Mesodermal cell (in vitro differentiated cells): Measurements from ENCODE around the gene STRA6. TPM values are rescaled to one million over a fixed set of nuclear protein-coding genes. Genes with fewer than 3 reads are reported as not detected.
A peak's percentile ranks its signal among the peaks of the same experiment; 100 is the strongest.

Experiments
- H3K27ac ChIP-seq: 2 replicates; pipeline ENCODE4 v1.7.0; 2013; ENCODE audit warnings: mild to moderate bottlenecking, low read depth, low read length, moderate library complexity; ENCODE audit not compliant: severe bottlenecking
- H3K36me3 ChIP-seq: 2 replicates; pipeline ENCODE4 v1.7.1; 2013; ENCODE audit warnings: mild to moderate bottlenecking, low read length, moderate library complexity; ENCODE audit not compliant: control insufficient read depth, insufficient read depth
- H3K4me1 ChIP-seq: one replicate; pipeline ENCODE4 v1.7.1; 2013; ENCODE audit warnings: mild to moderate bottlenecking, low read length; ENCODE audit not compliant: insufficient read depth, control insufficient read depth, poor library complexity, severe bottlenecking
- H3K4me3 ChIP-seq: 2 replicates; pipeline ENCODE4 v1.7.0; 2013; ENCODE audit warnings: low read length, control low read depth, mild to moderate bottlenecking; ENCODE audit not compliant: insufficient read depth, poor library complexity, severe bottlenecking; ENCODE audit errors: extremely low read depth
- H3K9me3 ChIP-seq: 2 replicates; pipeline ENCODE4 v1.7.1; 2013; ENCODE audit warnings: mild to moderate bottlenecking, low read length, moderate library complexity; ENCODE audit not compliant: control insufficient read depth
- WGBS, 2 experiments: methylation state at CpG; one replicate each; pipeline ENCODE4 v1.1.5; 2013; ENCODE audit warnings: missing lambda C conversion rate in 2 of 2; ENCODE audit not compliant: insufficient coverage in 2 of 2; 5-methylcytosine and 5-hydroxymethylcytosine counted together
- polyA plus RNA-seq, 2 experiments: library from polyadenylated mRNA; stranded (reverse); fragments of 50-300 nt; gene quantifications; one replicate each; pipeline ENCODE4 v1.2.3, GENCODE V29; 2013

The STRA6 gene
- 51.9 TPM for polyA plus RNA-seq (2013, experiment 1 of 2)
- 51.2 TPM for polyA plus RNA-seq (2013, experiment 2 of 2)

DNA sequence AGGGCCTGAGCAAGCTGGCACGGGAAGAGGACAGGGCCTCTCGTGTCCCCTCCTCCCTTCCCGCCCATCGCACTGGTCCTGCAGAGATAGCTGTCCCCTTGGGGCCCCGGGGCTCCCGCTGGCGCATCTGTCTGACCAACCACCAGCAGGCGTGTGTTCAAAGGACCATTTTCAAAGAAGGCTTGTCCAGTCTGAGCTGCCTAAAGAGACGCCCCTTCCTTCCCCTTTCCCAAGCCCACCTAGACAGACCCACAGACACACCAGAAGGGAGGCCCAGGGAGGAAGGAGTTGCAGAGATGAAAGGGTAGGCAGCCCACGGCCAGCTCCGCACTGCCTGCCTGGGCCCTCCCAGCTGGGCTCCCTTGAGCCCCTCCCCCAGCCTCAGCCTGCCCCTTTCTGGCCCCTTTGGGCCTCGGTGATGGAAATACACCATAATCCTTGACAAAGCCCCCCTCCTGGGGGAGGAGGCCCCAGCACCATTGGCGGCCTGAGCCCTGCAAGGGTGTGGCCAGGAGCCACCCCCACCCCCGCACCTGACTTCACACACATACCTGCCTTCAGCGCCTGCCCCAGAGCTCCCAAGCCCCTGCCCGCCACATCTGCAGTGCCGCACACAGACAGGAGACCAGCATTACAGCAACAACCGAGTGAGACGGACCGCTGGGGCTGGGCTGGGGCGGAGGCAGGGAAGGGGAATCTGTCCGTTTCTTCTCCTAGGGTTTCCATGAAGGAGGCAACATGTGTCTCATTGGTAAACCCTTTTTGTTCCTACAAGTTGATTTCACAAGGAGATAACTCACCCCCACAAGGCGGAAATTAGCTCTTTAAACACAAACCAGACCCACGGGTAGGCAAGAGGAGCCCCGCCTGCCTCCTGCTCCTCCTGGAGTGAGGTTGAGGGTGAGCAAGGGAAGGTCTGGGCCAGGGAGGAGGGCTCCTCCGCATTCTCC is at the start of gene STRA6:
TSS of gene STRA6 (minus strand) at position 336 of the 950 bp plus-strand sequence. CDS start 520 bp downstream, outside the sequence.
- H3K4me3 ChIP-seq: peak within 1 kb of the TSS; percentile 29
- no peaks in the 10 kb centered on the region for H3K9me3 ChIP-seq
- H3K36me3 ChIP-seq: no peaks in the 10 kb centered on the region
- 0 to 3% methylated on average over 15 to 16 of the region's 26 CpGs for WGBS, 2 experiments
- peaks cover 39% of the 10 kb centered on the region for H3K4me1 ChIP-seq
- peak within 1 kb of the TSS; percentile 83 for H3K27ac ChIP-seq

GRCh38 chr15:74252291-74252690 is 49.7 kb upstream of the STRA6 start:
- Histone ChIP-seq H3K4me1 (peaks cover 15% of the 10 kb centered on the region), H3K4me3 (no peak overlapping the region), H3K27ac (no peak overlapping the region), H3K36me3 (no peaks in the 10 kb centered on the region), H3K9me3 (no peaks in the 10 kb centered on the region)
- 96 to 99% methylated on average over 6 of the region's 6 CpGs for WGBS, 2 experiments

GRCh38 chr15:74251131-74251811 is 48.7 kb upstream of the STRA6 start:
- Histone ChIP-seq H3K9me3 (no peaks in the 10 kb centered on the region), H3K4me3 (no peak overlapping the region), H3K27ac (no peak overlapping the region), H3K4me1 (peaks cover 15% of the 10 kb centered on the region), H3K36me3 (no peaks in the 10 kb centered on the region)
- WGBS, 2 experiments: 87 to 94% methylated on average over 5 of the region's 5 CpGs

DNA sequence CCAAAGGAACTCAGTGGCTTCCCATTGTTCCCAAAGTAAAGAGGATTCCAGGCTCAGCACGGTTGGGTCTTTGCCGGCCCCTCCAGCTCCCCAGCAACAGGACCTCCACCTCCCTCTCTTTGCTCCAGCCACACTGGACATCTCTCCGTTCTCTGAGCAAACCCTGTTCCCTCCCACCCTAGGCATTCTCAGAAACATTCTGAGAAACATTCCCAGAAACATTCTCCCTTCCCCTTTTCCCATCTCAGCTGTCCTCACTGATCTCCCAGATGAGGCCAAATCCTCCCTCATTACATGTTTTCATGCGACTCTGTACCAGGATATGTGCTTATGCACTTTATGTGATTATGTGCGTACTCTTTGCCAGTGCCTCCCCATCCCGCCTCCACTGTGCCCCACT is 47.7 kb upstream of the STRA6 start:
- Histone ChIP-seq H3K9me3 (no peaks in the 10 kb centered on the region), H3K36me3 (no peaks in the 10 kb centered on the region), H3K27ac (no peak overlapping the region), H3K4me1 (peaks cover 17% of the 10 kb centered on the region), H3K4me3 (no peak overlapping the region)
- WGBS, 2 experiments: 77 to 88% methylated on average over 3 to 4 of the region's 6 CpGs

- no peak overlapping the region for H3K27ac ChIP-seq
- H3K36me3 ChIP-seq: no peaks in the 10 kb centered on the region
- no peak overlapping the region for H3K4me3 ChIP-seq
- H3K4me1 ChIP-seq: peaks cover 25% of the 10 kb centered on the region
- WGBS, 2 experiments: 1 to 9% methylated on average over 13 of the region's 36 CpGs
- no peaks in the 10 kb centered on the region for H3K9me3 ChIP-seq
Measured at GRCh38 chr15:74245342-74245931, 42.9 kb upstream of the STRA6 start.

DNA sequence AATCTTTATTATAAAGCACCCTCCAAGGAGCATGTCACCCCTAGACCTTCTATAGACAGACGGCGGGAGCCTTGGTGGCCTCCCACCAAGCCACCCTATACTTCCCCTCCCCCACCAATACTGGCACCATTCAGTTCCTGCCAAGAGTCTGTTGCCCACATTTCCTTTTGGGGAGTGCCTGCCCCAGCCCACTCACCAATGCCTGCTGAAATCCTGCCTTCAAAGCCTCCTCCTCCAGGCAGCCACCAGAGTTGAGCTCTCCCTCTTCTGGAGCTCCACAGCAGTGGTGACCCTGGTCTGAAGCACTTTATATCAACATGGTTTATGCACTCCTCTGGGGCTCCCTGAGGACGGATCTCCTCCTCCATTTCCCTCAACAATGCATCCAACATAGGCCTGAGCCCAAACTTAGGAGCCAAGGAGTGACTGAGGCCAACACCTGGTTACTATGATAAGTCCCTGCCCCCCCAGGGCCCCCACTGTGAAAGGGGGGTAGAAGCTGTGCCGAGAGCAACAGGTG is 42.3 kb upstream of the STRA6 start:
- WGBS, 2 experiments: 73 to 100% methylated on average over 2 to 3 of the region's 4 CpGs
- H3K27ac ChIP-seq: no peak overlapping the region
- H3K36me3 ChIP-seq: no peaks in the 10 kb centered on the region
- no peaks in the 10 kb centered on the region for H3K9me3 ChIP-seq
- H3K4me1 ChIP-seq: peaks cover 25% of the 10 kb centered on the region
- H3K4me3 ChIP-seq: no peak overlapping the region

DNA sequence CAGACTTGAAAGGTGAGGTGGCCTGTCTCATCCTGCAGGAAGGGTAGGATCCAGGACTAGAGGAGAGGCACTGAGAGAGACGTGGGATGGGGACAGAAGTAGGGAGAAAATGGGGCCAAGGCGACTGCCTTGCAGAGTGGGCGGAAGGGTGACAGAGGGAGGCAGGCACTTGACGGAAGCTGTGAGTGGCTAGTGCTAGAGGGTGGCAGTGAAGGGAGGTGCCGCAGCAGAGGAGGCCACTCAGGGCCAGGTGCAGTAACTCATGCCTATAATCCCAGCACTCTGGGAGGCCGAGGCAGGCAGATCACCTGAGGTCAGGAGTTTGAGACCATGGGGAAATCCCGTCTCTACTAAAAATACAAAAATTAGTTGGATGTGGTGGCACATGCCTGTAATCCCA is 40.8 kb upstream of the STRA6 start:
- Histone ChIP-seq H3K27ac (no peak overlapping the region), H3K4me1 (peaks cover 25% of the 10 kb centered on the region), H3K9me3 (no peaks in the 10 kb centered on the region), H3K4me3 (no peak overlapping the region), H3K36me3 (no peaks in the 10 kb centered on the region)
- 81 to 84% methylated on average over 5 to 6 of the region's 7 CpGs for WGBS, 2 experiments

- WGBS, 2 experiments: 32 to 34% methylated on average over 10 to 11 of the region's 11 CpGs
- Histone ChIP-seq H3K36me3 (no peaks in the 10 kb centered on the region), H3K4me1 (peaks cover 25% of the 10 kb centered on the region), H3K9me3 (no peaks in the 10 kb centered on the region), H3K4me3 (no peak overlapping the region), H3K27ac (peak overlapping the region; percentile 5)
Measured at GRCh38 chr15:74242441-74243185, 40.0 kb upstream of the STRA6 start.

GRCh38 chr15:74240897-74241614 is 38.5 kb upstream of the STRA6 start:
- no peak overlapping the region for H3K4me3 ChIP-seq
- WGBS, 2 experiments: 64 to 71% methylated on average over 4 of the region's 4 CpGs
- H3K36me3 ChIP-seq: no peaks in the 10 kb centered on the region
- H3K27ac ChIP-seq: no peak overlapping the region
- H3K9me3 ChIP-seq: no peaks in the 10 kb centered on the region
- peaks cover 25% of the 10 kb centered on the region for H3K4me1 ChIP-seq
